Measurements from ENCODE around the gene GNB4.

DNA sequence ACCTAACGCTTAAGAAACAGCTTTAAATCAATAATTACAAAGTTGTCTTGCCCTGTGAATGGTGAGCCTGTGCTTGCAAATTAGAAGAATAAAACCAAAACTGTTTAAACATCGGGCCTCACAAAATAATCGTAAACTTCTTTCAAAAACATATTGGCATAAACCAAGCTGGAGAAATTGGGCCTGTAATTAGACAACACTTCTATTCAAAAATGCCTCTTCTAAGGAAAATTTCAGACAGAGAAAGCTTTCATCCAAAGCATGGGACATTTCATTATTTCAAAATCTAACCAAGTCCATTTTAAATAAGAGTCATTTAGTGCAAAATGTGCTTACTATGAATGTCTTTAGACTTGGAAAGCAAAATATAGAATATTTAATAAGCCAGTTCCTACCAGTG is 35.5 kb upstream of the GNB4 start:
- TF ChIP-seq, protein P1, sequence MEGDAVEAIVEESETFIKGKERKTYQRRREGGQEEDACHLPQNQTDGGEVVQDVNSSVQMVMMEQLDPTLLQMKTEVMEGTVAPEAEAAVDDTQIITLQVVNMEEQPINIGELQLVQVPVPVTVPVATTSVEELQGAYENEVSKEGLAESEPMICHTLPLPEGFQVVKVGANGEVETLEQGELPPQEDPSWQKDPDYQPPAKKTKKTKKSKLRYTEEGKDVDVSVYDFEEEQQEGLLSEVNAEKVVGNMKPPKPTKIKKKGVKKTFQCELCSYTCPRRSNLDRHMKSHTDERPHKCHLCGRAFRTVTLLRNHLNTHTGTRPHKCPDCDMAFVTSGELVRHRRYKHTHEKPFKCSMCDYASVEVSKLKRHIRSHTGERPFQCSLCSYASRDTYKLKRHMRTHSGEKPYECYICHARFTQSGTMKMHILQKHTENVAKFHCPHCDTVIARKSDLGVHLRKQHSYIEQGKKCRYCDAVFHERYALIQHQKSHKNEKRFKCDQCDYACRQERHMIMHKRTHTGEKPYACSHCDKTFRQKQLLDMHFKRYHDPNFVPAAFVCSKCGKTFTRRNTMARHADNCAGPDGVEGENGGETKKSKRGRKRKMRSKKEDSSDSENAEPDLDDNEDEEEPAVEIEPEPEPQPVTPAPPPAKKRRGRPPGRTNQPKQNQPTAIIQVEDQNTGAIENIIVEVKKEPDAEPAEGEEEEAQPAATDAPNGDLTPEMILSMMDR (IDR thresholded peaks at IDR 0.05; ENCODE audit: borderline replicate concordance, extremely low read depth, low read length, poor library complexity, severe bottlenecking), result no peak
- no peak for TF ChIP-seq EZH2 (IDR thresholded peaks at IDR 0.05; ENCODE audit: borderline replicate concordance, low read depth, low read length, severe bottlenecking)

All from DND-41 (cell line).